GM18511 (cell line): Measurements from ENCODE around the gene HPCAL4.

Experiments
- ATAC-seq: cut with Tn5 transposase; IDR thresholded peaks from one replicate; pipeline ENCODE4 v1.9.1; 2021; ENCODE audit warnings: mild to moderate bottlenecking, moderate library complexity; ENCODE audit not compliant: unreplicated experiment

The HPCAL4 gene

DNA sequence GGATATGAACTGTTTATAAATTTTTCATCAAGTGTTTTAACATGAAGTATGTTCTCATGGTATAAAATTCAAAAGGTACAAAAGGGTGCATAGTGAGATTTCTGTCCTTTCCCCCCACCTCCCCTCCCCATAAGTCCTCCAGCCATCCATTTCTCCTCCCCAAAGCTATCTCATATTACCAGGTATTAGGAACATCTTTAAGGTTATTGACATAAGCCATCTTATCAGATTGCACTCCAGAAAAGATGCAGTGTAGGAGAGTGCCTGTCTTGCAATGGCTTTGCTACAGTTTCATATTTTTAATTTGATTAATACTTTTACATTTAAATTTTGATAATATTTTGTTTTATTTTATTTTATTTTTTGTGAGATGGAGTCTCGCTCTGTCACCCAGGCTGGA lies 13.5 kb upstream of the HPCAL4 start:
- ATAC-seq, result no peak

DNA sequence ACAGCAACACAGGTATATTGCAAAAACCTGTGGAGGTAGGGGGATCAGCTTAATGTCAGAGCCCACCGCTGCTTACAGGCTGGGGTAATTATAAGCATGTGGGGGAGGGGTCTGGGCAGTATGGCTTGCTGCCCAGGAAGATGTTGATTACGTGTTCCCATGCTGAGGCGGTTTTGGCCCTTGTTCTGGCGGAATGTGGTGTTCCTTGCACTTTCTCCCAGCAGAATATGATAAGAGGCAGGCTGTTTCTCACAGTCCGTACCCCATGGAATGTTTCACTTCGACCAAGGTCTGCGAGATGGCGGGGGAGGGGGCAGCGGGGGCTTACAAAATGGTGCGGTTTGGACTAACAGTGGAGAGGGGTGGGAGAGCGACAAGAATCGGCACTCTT lies 9.8 kb upstream of the HPCAL4 start:
- ATAC-seq, result no peak

DNA sequence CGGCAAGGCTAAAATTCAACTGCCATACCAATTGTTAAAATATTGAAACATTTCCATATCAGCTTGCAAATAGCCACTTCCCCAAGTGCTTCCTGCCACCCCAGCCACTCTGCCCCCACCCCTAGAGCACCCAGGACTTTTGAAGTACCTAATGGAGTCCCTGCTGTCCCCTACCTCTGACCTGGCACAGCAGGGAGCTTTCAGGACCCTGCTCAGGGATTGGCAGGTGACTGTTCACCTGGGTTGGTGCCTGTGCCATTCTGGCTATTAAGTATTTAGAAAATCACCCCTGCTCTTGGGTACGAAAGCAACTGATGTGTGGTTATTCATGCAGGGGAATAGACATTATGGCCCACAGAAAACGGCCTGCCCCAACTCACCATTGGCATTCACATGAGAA lies 9.1 kb upstream of the HPCAL4 start:
- no peak for ATAC-seq

DNA sequence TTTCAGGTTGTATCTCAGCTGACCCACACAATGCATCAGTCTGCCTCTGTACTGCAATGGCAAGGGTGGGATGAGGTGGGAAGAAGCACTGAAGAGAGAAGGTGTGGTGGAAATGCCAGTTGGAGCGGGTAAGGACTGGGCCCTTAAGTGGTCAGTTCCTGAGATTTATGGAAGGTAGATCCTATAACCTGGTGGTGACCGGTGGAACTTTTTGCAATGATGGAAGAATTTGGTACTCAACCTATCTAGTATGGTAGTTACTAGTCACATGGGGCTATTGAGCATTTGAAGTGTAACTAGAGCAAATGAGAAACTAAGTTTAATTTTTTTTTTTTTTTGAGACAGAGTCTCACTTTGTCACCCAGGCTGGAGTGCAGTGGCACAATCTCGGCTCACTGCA lies 8.2 kb upstream of the HPCAL4 start:
- ATAC-seq, result no peak

DNA sequence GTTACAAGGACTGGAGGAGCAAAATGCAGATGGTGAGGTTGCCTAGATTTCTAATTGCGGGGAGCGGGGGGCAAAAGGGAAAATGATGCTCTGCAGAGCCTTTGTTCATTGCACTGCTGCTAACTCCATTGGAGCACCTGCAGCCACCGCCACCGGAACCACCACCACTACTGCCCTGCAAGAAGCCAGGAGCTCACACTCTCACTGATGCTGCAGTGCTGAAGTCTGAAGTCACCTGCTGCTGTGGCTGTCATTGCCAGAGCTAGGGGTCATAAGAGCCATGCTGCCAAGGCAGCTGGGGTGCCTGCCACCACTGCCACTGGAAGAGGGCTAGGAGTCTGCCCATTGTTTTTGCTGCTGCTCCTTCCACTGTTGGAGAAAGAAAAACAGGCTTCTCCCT lies 7.3 kb upstream of the HPCAL4 start:
- no peak for ATAC-seq

DNA sequence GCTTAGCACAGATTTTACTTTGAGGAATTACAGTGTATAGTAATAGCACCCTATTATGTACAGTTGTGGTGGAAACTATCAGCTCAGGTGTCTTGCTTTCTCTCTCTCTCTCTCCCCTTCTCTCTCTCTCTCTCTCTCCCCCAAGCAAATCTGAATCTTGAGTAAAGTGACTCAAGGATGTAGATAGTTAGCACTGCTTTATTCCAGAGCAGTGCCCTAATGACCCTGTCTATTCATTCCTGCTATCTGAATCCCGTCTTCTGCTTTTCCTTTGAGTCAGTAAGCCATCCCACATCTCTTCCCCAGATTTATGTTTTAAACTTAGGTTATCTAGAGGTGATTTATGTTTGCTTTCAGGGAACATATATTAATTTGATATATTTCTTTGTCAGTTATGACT lies 5.2 kb upstream of the HPCAL4 start:
- no peak for ATAC-seq

DNA sequence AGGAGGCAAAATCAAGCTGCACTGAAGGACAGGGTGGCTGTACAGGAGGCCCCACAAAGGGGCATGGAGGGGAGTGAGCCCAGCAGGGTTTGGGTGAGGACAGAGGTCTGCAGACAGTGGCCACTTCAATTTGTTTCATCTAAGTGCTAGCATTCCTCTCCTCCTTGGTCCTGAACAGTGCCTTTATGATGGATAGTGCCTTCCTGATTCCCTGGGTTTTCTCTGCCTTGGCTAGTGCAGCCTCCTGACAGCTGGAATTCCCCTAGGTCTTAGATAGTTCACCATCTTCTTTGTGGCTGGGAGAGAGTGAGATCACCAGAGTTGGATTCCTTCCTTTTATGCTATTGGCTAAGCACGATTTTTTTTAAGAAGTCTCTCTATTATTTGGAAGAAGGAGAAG lies 3.8 kb upstream of the HPCAL4 start:
- ATAC-seq, result no peak

DNA sequence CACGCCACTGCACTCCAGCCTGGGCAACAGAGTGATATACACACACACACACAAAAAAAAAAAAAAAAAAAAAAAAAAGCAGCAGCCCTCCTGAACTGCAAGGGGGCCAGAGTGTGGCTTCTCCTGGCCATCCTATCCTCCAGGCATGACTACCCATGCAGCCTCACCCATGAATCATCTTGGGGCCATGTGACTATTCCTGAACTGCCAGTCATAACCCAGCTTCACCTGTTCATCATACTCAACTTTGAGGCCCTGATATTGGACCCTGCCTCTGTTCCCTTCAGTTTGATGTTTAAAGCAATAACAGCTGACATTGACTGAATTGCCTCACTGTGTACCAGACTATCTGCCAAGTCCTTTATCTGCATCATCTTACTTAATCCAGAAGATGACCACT lies 2.8 kb upstream of the HPCAL4 start:
- no peak for ATAC-seq

DNA sequence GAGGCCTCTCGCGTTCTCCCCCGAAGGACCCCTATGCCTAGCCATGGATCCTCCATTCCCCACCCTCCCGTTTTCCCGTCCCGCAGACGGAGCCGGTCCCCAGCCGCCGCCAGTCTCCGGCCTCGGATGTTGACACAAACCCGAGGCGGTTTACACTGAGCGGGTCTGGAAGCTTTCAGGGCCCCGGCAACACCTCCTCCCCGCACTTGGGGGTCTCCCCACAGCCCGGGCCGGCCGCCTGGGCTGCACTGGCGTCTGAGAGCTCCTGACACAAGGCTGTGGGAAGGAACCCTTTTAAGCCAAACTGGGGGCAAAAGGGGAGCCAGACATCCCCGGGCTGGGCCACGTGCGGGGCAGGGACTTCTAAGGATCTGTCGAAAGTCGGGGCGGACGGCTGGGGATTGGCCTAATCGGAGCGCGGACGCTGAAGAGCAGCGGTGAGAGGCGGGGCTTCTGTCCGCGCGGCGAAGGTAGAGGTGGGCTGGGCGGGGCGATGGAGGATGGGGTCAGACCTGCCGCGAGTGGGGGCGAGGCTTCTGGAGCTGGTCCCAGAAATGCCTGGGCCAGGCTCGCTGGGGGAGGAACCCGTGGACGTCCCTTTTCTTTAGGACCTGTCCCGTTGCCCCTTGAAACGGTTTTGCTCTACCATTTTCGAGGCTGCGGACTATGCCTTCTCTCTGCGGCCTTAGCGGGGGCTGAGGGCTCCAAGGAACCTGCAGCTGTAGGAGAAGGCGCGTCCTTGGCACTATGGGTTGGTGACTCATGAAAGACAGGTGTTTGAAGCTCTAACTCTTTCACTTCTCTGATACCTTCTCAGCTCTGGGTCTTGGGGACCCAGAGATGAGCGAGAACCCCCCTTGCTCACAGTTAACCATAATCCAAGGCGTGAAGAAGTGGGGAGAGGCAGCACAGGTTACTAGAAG lies 1.2 kb upstream of the HPCAL4 start:
- ATAC-seq, result no peak

DNA sequence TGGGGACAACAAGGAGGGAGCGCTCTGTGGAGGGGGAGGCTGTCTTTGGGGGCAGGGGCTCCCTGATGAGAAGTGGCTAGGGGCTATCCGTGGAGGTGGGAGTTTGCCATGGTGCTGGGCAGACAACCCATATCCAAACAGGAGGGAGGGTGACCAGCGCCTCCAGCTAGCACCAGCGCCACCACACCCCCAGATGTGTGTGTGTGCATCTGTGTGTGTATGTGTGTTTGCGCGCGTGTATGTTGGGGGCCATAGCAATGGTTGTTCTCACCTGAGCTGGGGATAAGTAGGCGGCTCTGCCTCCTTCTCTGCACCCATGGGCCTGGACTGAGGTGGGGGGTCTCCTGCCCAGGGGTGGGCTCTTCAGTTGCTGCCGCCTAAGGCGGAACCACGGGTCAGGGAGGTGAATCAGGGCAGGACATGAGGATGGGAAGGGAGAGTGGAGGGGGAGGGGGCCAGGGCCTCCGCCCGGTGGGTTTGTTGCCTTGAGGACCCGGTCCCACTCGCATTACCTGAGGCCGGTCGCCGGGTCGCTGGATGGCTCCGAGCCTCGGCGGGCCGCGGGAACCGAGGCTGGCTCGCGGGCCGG lies 345 bp downstream of the HPCAL4 start:
- ATAC-seq, result peak; percentile 11

DNA sequence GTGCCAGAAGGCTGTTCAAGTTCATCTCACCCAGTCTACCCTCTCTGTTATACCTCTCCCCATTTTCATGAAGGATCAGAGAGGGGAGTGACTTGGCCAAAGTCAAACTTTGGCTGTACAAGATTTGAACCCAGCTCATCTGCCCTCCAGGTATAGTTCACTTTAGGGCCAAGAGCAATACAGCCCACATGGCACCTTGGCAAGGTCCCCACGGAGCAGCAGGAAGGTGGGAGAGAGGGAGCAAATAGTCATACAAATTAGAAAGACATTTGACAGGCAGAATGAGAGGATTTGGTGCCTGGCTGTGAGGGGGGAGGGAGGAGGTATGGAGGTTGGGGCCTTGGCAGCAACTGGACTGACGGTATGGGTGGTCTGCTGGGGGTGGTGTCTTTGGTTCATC lies 1.0 kb downstream of the HPCAL4 start:
- ATAC-seq, result no peak

DNA sequence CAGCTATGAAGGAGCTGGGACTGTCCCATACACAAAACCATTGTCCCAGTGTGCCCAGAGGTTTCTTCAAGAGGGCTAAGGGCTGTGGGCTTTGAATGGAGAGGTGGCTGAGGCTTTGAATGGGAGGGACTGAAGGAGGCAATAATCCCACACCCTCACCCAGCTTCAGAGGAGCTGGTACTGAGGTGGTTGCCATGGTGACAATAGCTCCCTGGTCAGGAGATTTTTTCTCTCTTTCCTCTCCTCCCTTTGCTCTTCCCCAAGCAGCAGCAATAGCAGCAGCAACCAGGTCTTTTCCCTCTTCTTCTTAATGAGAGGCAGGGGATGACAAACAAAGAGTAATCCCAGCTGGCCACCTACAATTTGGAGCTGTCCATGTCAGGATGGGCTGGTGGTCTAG lies 1.6 kb downstream of the HPCAL4 start:
- no peak for ATAC-seq

DNA sequence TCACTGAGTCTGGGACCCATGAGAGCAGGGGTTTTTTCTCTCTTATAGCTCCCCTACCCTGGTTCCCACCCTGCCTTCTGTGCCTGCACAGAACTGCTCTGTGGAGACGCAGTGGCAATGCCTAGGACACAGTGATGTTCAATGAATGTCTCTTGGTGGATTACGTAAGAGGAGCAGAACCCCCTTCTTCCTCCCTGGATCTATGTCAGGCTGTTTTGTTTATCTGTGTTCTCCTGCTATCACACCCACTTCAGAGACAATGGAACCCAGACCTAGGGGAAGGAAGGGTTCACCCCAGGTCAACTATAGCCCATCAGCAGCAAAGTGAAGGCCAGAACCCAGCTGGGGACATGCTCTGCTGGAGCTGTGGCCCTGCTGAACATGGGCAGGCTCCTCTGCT lies 2.0 kb downstream of the HPCAL4 start:
- ATAC-seq, result no peak

DNA sequence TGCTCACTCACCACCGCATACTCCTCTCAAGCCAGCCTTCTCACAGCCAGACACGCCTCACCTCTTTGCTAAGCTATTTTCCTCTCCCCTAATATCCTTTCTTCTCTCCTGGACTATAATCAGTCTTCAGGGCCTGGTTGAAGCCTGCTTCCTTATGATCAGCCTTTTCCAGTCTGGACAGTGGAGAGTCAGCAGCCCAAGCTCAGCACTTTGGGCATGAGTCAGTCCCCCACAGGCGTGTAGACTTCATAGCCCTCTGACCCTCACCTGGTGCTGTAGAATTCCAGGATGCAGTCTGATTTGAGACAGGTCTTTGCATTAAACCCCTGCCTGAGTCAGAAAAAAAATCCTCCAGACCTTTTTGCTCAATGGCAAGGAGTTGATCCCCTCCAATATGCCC lies 2.5 kb downstream of the HPCAL4 start:
- ATAC-seq, result no peak

DNA sequence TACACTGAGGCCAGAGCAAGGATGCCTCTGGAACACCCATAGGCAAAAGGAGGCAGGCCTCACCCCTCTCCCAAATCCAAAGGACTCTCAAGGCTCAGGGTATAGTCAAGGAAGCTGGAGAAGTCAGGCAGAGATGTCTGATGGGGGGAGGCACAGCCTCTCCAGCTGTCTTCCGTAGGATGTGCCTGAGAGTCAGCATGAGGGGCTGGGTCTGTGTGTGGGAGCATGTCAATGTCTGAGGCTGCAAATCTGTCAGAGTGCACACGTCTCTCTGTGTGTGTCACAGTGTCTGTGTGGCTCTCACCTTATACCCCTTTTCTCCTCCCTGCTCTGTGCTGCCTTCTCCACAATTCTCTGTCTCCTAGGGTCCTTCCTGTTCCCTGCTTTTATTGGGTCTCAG lies 4.0 kb downstream of the HPCAL4 start:
- no peak for ATAC-seq

DNA sequence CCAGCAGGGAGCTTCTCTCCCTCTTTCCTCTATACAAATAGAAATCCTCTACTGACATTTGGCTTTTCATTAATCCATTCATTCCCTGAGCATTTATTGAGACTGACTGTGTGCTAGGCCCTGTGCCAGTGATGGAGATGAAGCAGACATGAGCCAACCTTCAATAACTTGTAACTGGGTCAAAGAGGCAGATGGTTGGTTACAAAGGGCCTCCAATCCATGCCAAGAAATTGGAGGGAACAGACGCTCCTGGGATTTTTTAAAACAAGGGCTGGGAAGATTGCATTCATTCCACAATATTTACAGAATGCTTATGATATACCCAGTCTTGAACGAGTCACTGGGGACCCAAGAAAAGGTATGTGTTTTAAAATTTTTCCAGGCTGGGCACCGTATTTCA lies 6.2 kb downstream of the HPCAL4 start:
- no peak for ATAC-seq

DNA sequence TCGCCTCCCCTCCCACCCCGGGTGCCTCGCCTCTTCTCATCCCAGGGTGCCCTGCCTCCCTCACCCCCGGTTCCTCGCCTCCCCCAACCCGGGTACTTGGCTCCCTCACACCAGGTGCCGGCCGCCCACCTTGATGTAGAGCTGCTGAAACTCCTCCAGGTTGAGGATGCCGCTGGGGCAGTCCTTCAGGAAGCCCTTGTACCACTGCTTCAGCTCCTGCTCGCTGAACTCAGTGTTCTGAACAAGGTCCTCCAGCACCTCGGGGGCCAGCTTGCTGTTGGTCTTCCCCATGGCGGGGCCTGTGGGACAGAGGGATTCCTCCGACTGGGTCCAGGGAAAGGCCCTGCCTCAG lies 6.9 kb downstream of the HPCAL4 start:
- no peak for ATAC-seq

DNA sequence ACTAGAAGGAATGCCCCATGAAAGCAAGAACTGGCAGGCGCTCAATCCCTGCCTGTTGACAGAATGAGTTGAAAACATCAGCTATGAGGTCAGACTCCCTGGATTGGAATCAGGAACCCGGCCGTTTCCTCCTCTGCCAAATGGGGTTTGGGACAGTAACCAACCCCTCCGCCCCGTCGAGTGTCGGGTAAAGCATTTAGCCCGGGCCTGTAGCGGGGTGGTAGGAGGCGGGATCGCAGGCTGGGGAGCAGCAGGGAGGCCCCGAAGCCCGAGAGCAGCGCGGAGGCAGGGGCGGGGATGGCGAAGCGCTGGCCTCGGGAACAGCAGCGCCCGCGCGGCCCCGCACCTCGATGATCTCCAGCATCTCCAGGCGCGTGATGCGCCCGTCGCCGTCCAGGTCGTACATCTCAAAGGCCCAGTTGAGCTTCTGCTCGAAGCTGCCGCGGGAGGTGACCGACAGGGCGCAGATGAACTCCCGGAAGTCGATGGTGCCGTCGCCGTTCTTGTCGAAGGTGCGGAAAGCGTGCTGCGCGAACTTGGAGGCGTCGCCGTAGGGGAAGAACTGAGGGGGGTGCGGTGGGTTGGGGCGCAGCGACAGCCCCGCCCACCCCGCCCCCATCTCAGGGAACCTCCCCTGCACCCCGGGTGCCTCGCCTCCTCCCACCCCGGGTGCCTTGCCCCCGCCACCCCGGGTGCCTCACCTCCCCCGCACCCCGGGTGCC lies 7.5 kb downstream of the HPCAL4 start:
- ATAC-seq, result no peak

DNA sequence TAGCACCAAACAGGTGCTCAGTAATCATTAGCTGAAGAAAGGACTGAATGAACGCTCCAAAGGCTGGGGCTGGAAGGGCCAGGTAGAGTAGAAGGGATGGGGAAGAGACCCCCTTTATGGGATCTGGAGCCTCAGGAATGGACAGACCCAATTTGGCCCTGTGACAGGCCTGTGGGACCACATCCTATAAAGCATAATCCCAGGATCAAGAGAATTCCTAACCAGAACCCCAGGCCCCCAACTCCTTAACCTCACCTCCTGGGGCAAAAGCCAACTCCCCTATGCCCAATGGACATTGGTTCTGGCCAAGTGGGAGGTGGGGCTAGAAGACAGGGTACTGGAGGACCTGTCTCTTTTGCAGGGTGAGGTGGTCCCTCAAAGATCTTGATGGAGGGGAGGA lies 9.2 kb downstream of the HPCAL4 start:
- ATAC-seq, result no peak

DNA sequence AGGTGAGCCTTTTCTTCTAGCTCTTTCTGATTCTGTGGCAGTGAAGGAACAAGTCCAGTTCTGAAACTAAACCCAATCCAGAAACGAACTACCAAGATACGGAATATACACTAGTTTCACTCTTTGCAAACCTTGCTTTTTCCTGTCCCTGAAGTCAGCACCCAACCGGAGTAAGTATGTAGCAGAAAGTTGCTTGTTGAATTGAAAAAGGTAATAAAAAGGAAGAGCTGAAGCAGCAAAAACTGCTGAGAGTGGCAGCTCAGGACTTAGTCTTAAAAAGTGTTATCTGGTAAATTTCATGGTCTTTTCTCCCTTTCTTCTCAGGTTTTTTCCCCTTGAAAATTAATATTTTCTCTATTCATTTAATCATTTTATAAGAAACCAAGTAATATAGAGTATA lies 9.9 kb downstream of the HPCAL4 start:
- no peak for ATAC-seq

DNA sequence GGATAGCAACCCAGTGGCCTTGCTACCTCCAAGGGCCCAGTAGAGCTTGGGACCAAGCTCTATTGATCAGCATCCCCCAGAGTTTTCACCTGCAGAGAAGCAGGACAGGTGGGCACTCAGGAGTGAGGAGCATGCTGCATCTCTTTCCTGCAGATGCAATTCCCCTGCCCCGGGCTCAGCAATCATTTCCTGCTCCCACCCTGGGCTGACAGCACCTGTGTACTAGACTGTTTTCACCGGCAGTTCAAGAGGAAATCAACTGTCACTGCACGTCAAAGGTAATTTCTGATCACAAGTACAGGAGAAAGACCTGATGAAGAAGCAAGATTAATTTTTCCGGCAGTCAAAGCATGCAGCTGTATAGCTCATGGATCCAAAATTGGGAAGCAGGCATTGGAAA lies 10.5 kb downstream of the HPCAL4 start:
- ATAC-seq, result no peak

DNA sequence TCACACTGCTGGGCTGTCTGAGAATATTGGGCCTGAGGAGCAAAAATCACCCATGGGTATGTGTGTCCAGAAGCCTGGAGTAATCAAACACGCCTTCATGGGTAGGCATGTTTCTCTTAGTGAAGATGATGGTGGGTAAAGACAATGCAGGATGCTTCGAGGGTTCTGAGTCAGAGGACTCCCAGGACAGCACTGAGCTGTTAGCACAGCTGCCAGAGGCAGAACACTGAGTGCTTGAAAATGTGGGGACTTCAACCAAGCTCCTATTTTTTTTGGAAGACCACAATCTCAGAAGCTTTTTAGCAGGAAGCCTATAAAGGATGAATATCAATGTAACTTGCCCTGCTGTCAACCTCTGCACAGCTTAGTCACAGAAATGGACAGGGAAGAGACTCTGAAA lies 11.4 kb downstream of the HPCAL4 start:
- no peak for ATAC-seq
